ENCODE results near the gene TRAF5. TPM values are rescaled to one million over a fixed set of nuclear protein-coding genes. Genes with fewer than 3 reads are reported as not detected.

The TRAF5 gene
- total RNA-seq, 1 experiment from 2014 or later: 22.2 TPM

DNA sequence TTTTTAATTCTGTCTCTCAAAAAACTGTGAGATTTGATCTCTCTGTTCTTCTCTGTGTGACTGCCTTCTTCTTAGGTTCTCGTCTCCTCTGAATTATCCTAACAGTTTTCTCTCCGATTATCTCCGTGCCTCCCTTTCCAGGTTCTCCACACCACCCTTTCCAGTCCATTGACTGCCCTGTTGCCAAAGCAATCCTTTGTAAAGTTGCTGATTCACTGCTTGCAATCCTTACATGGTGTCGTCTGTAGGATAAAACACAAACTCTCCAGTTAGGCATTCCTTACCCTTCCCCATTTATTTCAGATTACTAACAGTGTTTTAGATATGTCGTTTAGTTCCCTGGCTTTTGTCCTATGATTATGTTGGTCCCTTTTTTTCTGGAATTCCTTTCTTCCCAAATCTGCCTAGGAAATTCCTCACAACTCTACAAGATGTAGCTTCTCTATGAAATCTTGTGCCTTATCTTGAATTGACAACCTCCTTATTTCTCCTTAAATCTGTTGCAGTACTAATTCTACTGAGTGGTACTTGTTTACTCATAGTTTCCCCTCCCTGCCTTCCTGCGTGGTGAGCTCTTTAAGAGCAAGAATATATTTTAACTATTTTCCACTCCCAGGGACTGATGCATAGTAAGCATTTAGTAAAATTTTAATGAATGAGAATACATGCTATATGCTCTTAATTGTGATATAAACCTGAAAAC is 45.2 kb upstream of the TRAF5 start:
- CTCF ChIA-PET: interaction anchor here (0.6 kb wide), 2 partner anchors 146 to 778 kb away, joined by 3 to 4 read pairs; no protein-coding TSS in a partner anchor
- no peak for DNase-seq (ENCODE audit: low spot score)
- Mint-ChIP-seq H3K4me3 (no peak overlapping the region), H3K27me3 (ENCODE audit: low read depth) (no peaks in the 10 kb centered on the region), H3K27ac (no peak overlapping the region), H3K4me1 (no peaks in the 10 kb centered on the region), H3K9me3 (no peaks in the 10 kb centered on the region), H3K36me3 (peaks cover 32% of the 10 kb centered on the region)
- POLR2A ChIA-PET: no interaction called here
- no peak for ATAC-seq
- no peak for TF ChIP-seq NFE2L1 (CRISPR knock-in tag; IDR thresholded peaks at IDR 0.05)
- no peak for TF ChIP-seq SMAD3 (CRISPR knock-in tag; IDR thresholded peaks at IDR 0.05; ENCODE audit: borderline replicate concordance)
- no peak for TF ChIP-seq GABPB1 (CRISPR knock-in tag; IDR thresholded peaks at IDR 0.05)
- TF ChIP-seq MAX (CRISPR knock-in tag; IDR thresholded peaks at IDR 0.05): no peak

DNA sequence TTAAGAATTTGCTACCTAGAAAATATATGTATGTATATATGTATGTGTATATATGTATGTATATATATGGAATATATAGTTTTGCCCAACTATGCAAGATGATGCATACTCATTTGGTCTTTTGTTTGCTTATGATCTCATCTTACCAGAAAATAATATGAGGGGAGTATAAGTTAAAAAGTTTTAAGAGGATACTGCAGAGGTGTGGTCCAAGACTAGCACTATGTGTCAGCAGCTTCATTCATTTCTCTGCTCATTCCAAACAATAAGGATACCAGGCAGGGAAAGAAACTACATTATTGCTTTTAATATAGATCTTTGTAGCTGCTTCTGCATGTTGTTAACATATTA is 44.6 kb upstream of the TRAF5 start:
- Mint-ChIP-seq H3K4me3 (no peak overlapping the region), H3K4me1 (no peaks in the 10 kb centered on the region), H3K36me3 (peaks cover 36% of the 10 kb centered on the region), H3K9me3 (no peaks in the 10 kb centered on the region), H3K27ac (no peak overlapping the region), H3K27me3 (ENCODE audit: low read depth) (no peaks in the 10 kb centered on the region)
- ChIA-PET POLR2A (no interaction called here), CTCF (interaction anchor here (0.6 kb wide), 1 partner anchor 147 kb away, joined by 4 read pairs; no protein-coding TSS in a partner anchor)
- ATAC-seq (no peak), DNase-seq (ENCODE audit: low spot score) (no peak)
- TF ChIP-seq ZNF138 (CRISPR knock-in tag; conservative IDR thresholded peaks at IDR 0.05) (no peak), TCF7 (CRISPR knock-in tag; IDR thresholded peaks at IDR 0.05; ENCODE audit: low read depth) (no peak), PRDM15 (CRISPR knock-in tag; IDR thresholded peaks at IDR 0.05) (no peak), E2F1 (CRISPR knock-in tag; IDR thresholded peaks at IDR 0.05) (no peak), ZNF532 (CRISPR knock-in tag; IDR thresholded peaks at IDR 0.05; ENCODE audit: borderline replicate concordance) (no peak), ZNF317 (CRISPR knock-in tag; IDR thresholded peaks at IDR 0.05; ENCODE audit: borderline replicate concordance, low read depth) (no peak), PRRX2 (CRISPR knock-in tag; IDR thresholded peaks at IDR 0.05) (no peak)
- TF ChIP-seq, protein P1, sequence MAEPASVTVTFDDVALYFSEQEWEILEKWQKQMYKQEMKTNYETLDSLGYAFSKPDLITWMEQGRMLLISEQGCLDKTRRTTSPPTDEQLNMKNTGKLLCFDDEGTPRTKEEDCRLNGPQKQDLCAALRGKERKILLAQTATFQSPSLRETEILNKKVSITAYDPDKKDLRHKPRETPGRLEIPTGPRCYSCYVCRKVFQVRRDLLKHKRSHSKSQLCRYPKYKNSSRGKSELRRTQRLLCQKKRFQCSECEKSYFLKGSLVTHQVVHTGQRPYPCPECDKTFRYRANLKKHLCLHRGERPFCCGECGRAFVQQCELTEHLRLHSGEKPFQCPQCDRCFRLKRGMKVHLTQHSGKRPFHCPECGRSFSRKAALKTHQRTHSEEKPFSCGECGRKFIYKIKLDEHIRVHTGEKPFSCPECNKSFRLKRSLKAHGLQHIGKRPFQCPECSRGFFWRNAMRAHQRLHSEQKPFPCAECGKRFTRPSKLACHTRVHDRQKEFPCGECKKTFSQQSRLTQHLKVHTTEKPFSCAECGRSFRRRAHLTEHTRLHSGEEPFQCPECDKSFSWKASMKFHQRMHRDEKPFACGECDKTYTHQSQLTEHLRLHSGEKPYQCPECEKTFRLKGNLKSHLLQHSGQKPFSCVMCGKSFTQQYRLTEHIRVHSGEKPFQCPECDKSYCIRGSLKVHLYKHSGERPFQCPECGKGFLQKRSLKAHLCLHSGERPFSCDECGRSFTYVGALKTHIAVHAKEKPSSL (CRISPR knock-in tag; conservative IDR thresholded peaks at IDR 0.05): no peak
- TF ChIP-seq, protein P2, sequence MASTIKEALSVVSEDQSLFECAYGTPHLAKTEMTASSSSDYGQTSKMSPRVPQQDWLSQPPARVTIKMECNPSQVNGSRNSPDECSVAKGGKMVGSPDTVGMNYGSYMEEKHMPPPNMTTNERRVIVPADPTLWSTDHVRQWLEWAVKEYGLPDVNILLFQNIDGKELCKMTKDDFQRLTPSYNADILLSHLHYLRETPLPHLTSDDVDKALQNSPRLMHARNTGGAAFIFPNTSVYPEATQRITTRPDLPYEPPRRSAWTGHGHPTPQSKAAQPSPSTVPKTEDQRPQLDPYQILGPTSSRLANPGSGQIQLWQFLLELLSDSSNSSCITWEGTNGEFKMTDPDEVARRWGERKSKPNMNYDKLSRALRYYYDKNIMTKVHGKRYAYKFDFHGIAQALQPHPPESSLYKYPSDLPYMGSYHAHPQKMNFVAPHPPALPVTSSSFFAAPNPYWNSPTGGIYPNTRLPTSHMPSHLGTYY (CRISPR knock-in tag; IDR thresholded peaks at IDR 0.05): no peak
- TF ChIP-seq, protein P3, sequence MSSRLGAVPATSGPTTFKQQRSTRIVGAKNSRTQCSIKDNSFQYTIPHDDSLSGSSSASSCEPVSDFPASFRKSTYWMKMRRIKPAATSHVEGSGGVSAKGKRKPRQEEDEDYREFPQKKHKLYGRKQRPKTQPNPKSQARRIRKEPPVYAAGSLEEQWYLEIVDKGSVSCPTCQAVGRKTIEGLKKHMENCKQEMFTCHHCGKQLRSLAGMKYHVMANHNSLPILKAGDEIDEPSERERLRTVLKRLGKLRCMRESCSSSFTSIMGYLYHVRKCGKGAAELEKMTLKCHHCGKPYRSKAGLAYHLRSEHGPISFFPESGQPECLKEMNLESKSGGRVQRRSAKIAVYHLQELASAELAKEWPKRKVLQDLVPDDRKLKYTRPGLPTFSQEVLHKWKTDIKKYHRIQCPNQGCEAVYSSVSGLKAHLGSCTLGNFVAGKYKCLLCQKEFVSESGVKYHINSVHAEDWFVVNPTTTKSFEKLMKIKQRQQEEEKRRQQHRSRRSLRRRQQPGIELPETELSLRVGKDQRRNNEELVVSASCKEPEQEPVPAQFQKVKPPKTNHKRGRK (CRISPR knock-in tag; IDR thresholded peaks at IDR 0.05; ENCODE audit: borderline replicate concordance): no peak
